Measurements from ENCODE around the gene BOLL.
A peak's percentile ranks its signal among the peaks of the same experiment; 100 is the strongest.
"Not testable (repeated sequence)": the region's sequence is repeated elsewhere in the genome, so short reads cannot be mapped to it uniquely, and the experiment has no call there.

BOLL gene

DNA sequence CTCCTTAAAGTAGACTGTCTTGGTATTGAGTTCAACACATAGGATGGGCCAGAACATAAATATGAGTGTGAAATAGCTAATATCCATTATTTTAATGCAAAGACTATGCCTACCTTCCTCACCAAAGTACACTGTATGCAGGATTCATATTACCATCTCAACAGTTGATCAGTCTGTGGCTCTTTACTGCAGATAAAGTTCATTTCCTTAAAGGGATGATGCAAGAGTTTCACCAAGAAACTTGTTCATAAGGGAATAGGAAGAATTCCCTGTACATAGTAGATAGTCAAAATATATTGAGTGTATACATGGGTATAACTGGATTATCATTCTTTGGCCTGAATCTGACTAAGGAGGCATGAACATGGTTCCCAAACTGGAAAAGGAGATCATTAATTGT is 44.9 kb downstream of the BOLL start:
- Mint-ChIP-seq H3K36me3 (peaks cover 4% of the 10 kb centered on the region), H3K27ac (no peak overlapping the region), H3K4me3 (no peak overlapping the region), H3K9me3 (ENCODE audit: low read depth) (no peaks in the 10 kb centered on the region), H3K4me1 (ENCODE audit: low read depth) (no peaks in the 10 kb centered on the region), H3K27me3 (peaks cover 12% of the 10 kb centered on the region)

GRCh38 chr2:197728555-197729544 is 56.3 kb downstream of the BOLL start:
- H3K27ac Mint-ChIP-seq; H3K27me3 Mint-ChIP-seq; H3K4me1 Mint-ChIP-seq (ENCODE audit: low read depth); H3K9me3 Mint-ChIP-seq (ENCODE audit: low read depth); H3K4me3 Mint-ChIP-seq; H3K36me3 Mint-ChIP-seq: not testable (repeated sequence)

DNA sequence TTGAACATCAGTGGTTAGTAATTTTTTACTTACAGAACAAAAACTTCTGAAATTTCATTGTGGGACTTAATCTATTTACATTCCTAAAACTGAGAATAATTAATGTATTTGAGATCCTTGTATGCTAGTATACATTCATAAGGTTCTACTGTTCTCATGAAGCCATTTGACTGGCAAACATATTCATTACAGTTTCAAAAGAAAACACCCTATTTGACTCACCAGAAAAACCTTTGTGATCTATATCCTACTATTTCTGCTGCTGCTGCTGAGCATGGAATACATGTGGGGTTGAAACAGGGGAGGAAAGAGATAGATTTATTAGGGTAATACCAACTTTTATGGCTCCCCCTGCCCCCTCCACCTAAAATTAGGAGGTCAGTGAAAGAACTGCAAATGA is 58.1 kb downstream of the BOLL start:
- no peaks in the 10 kb centered on the region for H3K4me1 Mint-ChIP-seq (ENCODE audit: low read depth)
- H3K4me3 Mint-ChIP-seq: no peak overlapping the region
- H3K27me3 Mint-ChIP-seq: no peaks in the 10 kb centered on the region
- peaks cover 3% of the 10 kb centered on the region for H3K36me3 Mint-ChIP-seq
- H3K9me3 Mint-ChIP-seq (ENCODE audit: low read depth): peaks cover 6% of the 10 kb centered on the region
- H3K27ac Mint-ChIP-seq: no peak overlapping the region

GRCh38 chr2:197717863-197718262 is 67.3 kb downstream of the BOLL start:
- no peak overlapping the region for H3K27ac Mint-ChIP-seq
- peaks cover 2% of the 10 kb centered on the region for H3K36me3 Mint-ChIP-seq
- H3K27me3 Mint-ChIP-seq: no peaks in the 10 kb centered on the region
- H3K4me1 Mint-ChIP-seq (ENCODE audit: low read depth): peaks cover 14% of the 10 kb centered on the region
- no peak overlapping the region for H3K4me3 Mint-ChIP-seq
- no peaks in the 10 kb centered on the region for H3K9me3 Mint-ChIP-seq (ENCODE audit: low read depth)

DNA sequence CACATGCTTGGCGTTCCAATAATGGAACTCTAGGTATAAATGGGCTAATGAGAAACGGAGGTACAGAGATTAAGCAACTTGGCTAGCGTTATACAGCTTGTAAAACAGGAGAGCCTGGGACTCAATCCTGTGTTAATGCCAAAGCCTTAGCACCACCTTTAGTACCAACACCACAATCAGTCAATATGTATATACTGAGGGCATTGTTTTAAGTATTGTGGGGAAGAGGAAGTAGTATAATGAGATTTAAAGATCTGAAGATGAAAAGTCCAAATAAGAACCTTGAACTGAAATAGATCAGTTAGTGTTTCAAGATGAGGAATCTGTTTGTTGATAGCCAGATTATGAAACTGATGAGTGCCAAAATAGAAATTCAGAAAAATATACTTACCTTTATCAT is 71.8 kb downstream of the BOLL start:
- no peak overlapping the region for H3K27ac Mint-ChIP-seq
- H3K9me3 Mint-ChIP-seq (ENCODE audit: low read depth): no peaks in the 10 kb centered on the region
- H3K36me3 Mint-ChIP-seq: peaks cover 17% of the 10 kb centered on the region
- H3K4me3 Mint-ChIP-seq: no peak overlapping the region
- H3K27me3 Mint-ChIP-seq: no peaks in the 10 kb centered on the region
- peaks cover 55% of the 10 kb centered on the region for H3K4me1 Mint-ChIP-seq (ENCODE audit: low read depth)

- no peak overlapping the region for H3K27ac Mint-ChIP-seq
Observed at GRCh38 chr2:197711578-197711977, 73.5 kb downstream of the BOLL start.

GRCh38 chr2:197710424-197711042 is 74.6 kb downstream of the BOLL start:
- Mint-ChIP-seq H3K4me1 (ENCODE audit: low read depth) (peaks cover 58% of the 10 kb centered on the region), H3K36me3 (peaks cover 23% of the 10 kb centered on the region), H3K4me3 (peak overlapping the region; percentile 69), H3K27ac (no peak overlapping the region), H3K9me3 (ENCODE audit: low read depth) (no peaks in the 10 kb centered on the region), H3K27me3 (no peaks in the 10 kb centered on the region)

More at GRCh38 chr2:197711578-197711977, 73.5 kb downstream of the BOLL start:
- H3K27me3 Mint-ChIP-seq: no peaks in the 10 kb centered on the region
- H3K4me1 Mint-ChIP-seq (ENCODE audit: low read depth): peaks cover 60% of the 10 kb centered on the region
- H3K36me3 Mint-ChIP-seq: peaks cover 22% of the 10 kb centered on the region
- no peaks in the 10 kb centered on the region for H3K9me3 Mint-ChIP-seq (ENCODE audit: low read depth)
- peak overlapping the region; percentile 23 for H3K4me3 Mint-ChIP-seq

GRCh38 chr2:197709140-197709539 is 76.0 kb downstream of the BOLL start:
- not testable (repeated sequence) for H3K27ac Mint-ChIP-seq; H3K9me3 Mint-ChIP-seq (ENCODE audit: low read depth); H3K27me3 Mint-ChIP-seq
- H3K36me3 Mint-ChIP-seq: peaks cover 23% of the 10 kb centered on the region
- H3K4me1 Mint-ChIP-seq (ENCODE audit: low read depth): peaks cover 60% of the 10 kb centered on the region
- H3K4me3 Mint-ChIP-seq: peak overlapping the region; percentile 93

DNA sequence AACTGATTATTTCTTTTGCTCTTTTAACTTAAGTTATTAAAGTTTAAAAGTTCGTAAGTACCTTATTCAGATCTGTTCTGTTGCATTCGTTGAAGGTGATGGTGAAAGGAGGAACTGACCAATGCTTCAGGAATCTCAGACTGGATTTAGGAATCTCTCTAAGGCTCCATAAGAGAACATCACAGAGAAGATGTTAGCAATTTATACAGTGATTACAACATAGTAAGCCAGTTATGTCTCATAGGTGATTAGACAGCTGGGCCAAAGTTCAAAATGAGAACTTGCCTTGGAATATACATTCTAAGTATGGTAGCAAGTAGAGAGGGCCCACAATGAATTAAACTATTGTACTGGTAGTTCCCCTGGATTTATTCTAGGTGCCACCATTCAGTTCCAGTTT is 76.8 kb downstream of the BOLL start:
- Mint-ChIP-seq H3K4me3 (peak overlapping the region; percentile 93), H3K4me1 (ENCODE audit: low read depth) (peaks cover 59% of the 10 kb centered on the region), H3K36me3 (peaks cover 23% of the 10 kb centered on the region), H3K9me3 (ENCODE audit: low read depth) (no peaks in the 10 kb centered on the region), H3K27me3 (no peaks in the 10 kb centered on the region), H3K27ac (no peak overlapping the region)

- H3K4me1 Mint-ChIP-seq (ENCODE audit: low read depth): peaks cover 51% of the 10 kb centered on the region
- H3K9me3 Mint-ChIP-seq (ENCODE audit: low read depth): no peaks in the 10 kb centered on the region
- peak overlapping the region; percentile 93 for H3K4me3 Mint-ChIP-seq
- H3K27ac Mint-ChIP-seq: no peak overlapping the region
- peaks cover 24% of the 10 kb centered on the region for H3K36me3 Mint-ChIP-seq
- peaks cover 1% of the 10 kb centered on the region for H3K27me3 Mint-ChIP-seq
Observed at GRCh38 chr2:197707316-197708213, 77.6 kb downstream of the BOLL start.

DNA sequence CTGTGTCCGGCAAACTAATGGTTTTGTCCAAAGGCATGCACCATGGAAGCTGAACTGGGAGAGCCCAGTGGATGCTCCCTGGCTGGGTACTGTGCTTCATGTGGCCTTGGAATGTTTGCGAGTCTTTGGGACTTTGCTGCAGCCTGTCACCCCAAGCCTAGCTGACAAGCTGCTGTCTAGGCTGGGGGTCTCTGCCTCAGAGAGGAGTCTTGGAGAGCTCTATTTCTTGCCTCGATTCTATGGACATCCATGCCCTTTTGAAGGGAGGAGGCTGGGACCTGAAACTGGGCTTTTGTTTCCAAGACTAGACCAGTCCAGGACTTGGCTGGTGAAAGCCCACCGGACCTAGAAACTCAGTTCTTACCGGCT is 78.3 kb downstream of the BOLL start:
- Mint-ChIP-seq H3K4me1 (ENCODE audit: low read depth) (peaks cover 46% of the 10 kb centered on the region), H3K36me3 (peaks cover 26% of the 10 kb centered on the region), H3K27ac (no peak overlapping the region), H3K9me3 (ENCODE audit: low read depth) (no peaks in the 10 kb centered on the region), H3K27me3 (peaks cover 2% of the 10 kb centered on the region), H3K4me3 (peak overlapping the region; percentile 93)

GRCh38 chr2:197705912-197706838 is 78.9 kb downstream of the BOLL start:
- peak overlapping the region; percentile 93 for H3K4me3 Mint-ChIP-seq
- H3K9me3 Mint-ChIP-seq (ENCODE audit: low read depth): no peaks in the 10 kb centered on the region
- H3K27ac Mint-ChIP-seq: peak overlapping the region; percentile 92
- peaks cover 26% of the 10 kb centered on the region for H3K36me3 Mint-ChIP-seq
- H3K4me1 Mint-ChIP-seq (ENCODE audit: low read depth): peaks cover 39% of the 10 kb centered on the region
- H3K27me3 Mint-ChIP-seq: peaks cover 5% of the 10 kb centered on the region

- Mint-ChIP-seq H3K9me3 (ENCODE audit: low read depth) (no peaks in the 10 kb centered on the region), H3K4me1 (ENCODE audit: low read depth) (peaks cover 36% of the 10 kb centered on the region), H3K27ac (peak within 1 kb of the TSS; percentile 98), H3K36me3 (peaks cover 26% of the 10 kb centered on the region), H3K27me3 (peaks cover 5% of the 10 kb centered on the region), H3K4me3 (peak within 1 kb of the TSS; percentile 93)
Observed at GRCh38 chr2:197705121-197705911, 79.8 kb downstream of the BOLL start, which contains the start of gene MARS2. Gene MARS2, plus strand, starts transcription at chr2:197705369. Its CDS starts 37 bp downstream, at chr2:197705406.

Data from activated naive CD8-positive, alpha-beta T cell (primary cell).